ENCODE results near the gene PHACTR1. TPM values are rescaled to one million over a fixed set of nuclear protein-coding genes. Genes with fewer than 3 reads are reported as not detected.

Gene PHACTR1
- polyA plus RNA-seq, 3 donors: 6.1 to 26.9 (median 7.6) TPM

GRCh38 chr6:13286181-13286580 lies 569.6 kb downstream of the PHACTR1 start:
- Histone ChIP-seq H3K79me2 (ENCODE audit: insufficient read depth, low read length) (no peaks in the 10 kb centered on the region), H3K4me3 (replicated peaks in 1 of 3; ENCODE audit: low read depth in 2 of 3, low read length in 3 of 3) (no peak overlapping the region), H3K27me3 (ENCODE audit: control insufficient read depth in 2 of 2, insufficient read depth in 2 of 2, low read length in 2 of 2) (no peaks in the 10 kb centered on the region), H2AFZ (ENCODE audit: insufficient read depth, low read depth, low read length, poor library complexity, severe bottlenecking) (no peak overlapping the region), H3K4me1 (ENCODE audit: control insufficient read depth in 1 of 2, insufficient read depth in 2 of 2, low read length in 2 of 2) (peaks cover 18 to 24% of the 10 kb centered on the region in 2 donors), H3K36me3 (replicated peaks in 1 of 2; ENCODE audit: control insufficient read depth in 1 of 2, insufficient read depth in 2 of 2, low read length in 2 of 2) (peaks cover 34 to 68% of the 10 kb centered on the region in 2 donors), H3K27ac (ENCODE audit: low read depth in 1 of 2, low read length in 2 of 2) (peak overlapping the region in 1 of 2 donors; percentile 39), H4K20me1 (ENCODE audit: insufficient read depth, low read length) (no peaks in the 10 kb centered on the region), H3K9me3 (replicated peaks in 1 of 2; ENCODE audit: control insufficient read depth in 1 of 2, insufficient read depth in 1 of 2, low read length in 2 of 2) (peaks cover 5 to 12% of the 10 kb centered on the region in 2 donors), H3K4me2 (replicated peaks; ENCODE audit: extremely low read depth, low read length, poor library complexity, severe bottlenecking) (no peak overlapping the region), H3K9ac (ENCODE audit: insufficient read depth, low read length, poor library complexity, severe bottlenecking) (no peak overlapping the region)
- Mint-ChIP-seq H3K4me3 (no peak overlapping the region), H3K4me1 (peaks cover 21% of the 10 kb centered on the region), H3K27me3 (ENCODE audit: low read depth in 3 of 3) (peaks cover 0 to 1% (median 0%) of the 10 kb centered on the region in 3 donors), H3K36me3 (peaks cover 67 to 83% of the 10 kb centered on the region in 2 donors), H3K9me3 (peaks cover 3 to 17% (median 9%) of the 10 kb centered on the region in 7 donors), H3K27ac (peak overlapping the region; percentile 35 to 90 (median 84))
- intact Hi-C loops (cut with micrococcal nuclease): no loop called here
- peak; percentile 32 to 55 (median 52) for DNase-seq
- no peak for TF ChIP-seq CTCF (IDR thresholded peaks at IDR 0.05)
- 0% methylated on average over 2 of the region's 4 CpGs for WGBS (ENCODE audit: insufficient coverage)

GRCh38 chr6:13287104-13287503 lies 570.5 kb downstream of the PHACTR1 start:
- 100% methylated on average over 4 of the region's 7 CpGs for WGBS (ENCODE audit: insufficient coverage)
- Histone ChIP-seq H3K9ac (ENCODE audit: insufficient read depth, low read length, poor library complexity, severe bottlenecking) (no peak overlapping the region), H3K4me1 (ENCODE audit: control insufficient read depth in 1 of 2, insufficient read depth in 2 of 2, low read length in 2 of 2) (peaks cover 18 to 24% of the 10 kb centered on the region in 2 donors), H3K27ac (ENCODE audit: low read depth in 1 of 2, low read length in 2 of 2) (peak overlapping the region in 1 of 2 donors; percentile 11), H3K79me2 (ENCODE audit: insufficient read depth, low read length) (no peaks in the 10 kb centered on the region), H4K20me1 (ENCODE audit: insufficient read depth, low read length) (no peaks in the 10 kb centered on the region), H3K9me3 (replicated peaks in 1 of 2; ENCODE audit: control insufficient read depth in 1 of 2, insufficient read depth in 1 of 2, low read length in 2 of 2) (peaks cover 5 to 12% of the 10 kb centered on the region in 2 donors), H3K27me3 (ENCODE audit: control insufficient read depth in 2 of 2, insufficient read depth in 2 of 2, low read length in 2 of 2) (no peaks in the 10 kb centered on the region), H3K4me2 (replicated peaks; ENCODE audit: extremely low read depth, low read length, poor library complexity, severe bottlenecking) (no peak overlapping the region), H3K4me3 (replicated peaks in 1 of 3; ENCODE audit: low read depth in 2 of 3, low read length in 3 of 3) (no peak overlapping the region), H3K36me3 (replicated peaks in 1 of 2; ENCODE audit: control insufficient read depth in 1 of 2, insufficient read depth in 2 of 2, low read length in 2 of 2) (peaks cover 36 to 67% of the 10 kb centered on the region in 2 donors), H2AFZ (ENCODE audit: insufficient read depth, low read depth, low read length, poor library complexity, severe bottlenecking) (no peak overlapping the region)
- intact Hi-C loops (cut with micrococcal nuclease): no loop called here
- Mint-ChIP-seq H3K27ac (peak overlapping the region in 4 of 7 donors; percentile 37 to 51 (median 44)), H3K36me3 (peaks cover 61 to 82% of the 10 kb centered on the region in 2 donors), H3K4me1 (peaks cover 21% of the 10 kb centered on the region), H3K9me3 (peaks cover 3 to 17% (median 9%) of the 10 kb centered on the region in 7 donors), H3K4me3 (no peak overlapping the region), H3K27me3 (ENCODE audit: low read depth in 3 of 3) (peaks cover 0 to 1% (median 0%) of the 10 kb centered on the region in 3 donors)
- DNase-seq: no peak
- TF ChIP-seq CTCF (IDR thresholded peaks at IDR 0.05): no peak

Data from CD14-positive monocyte (primary cell).